Neural progenitor cell (in vitro differentiated cells): Measurements from ENCODE around the gene PPP1R9A. TPM values are rescaled to one million over a fixed set of nuclear protein-coding genes. Genes with fewer than 3 reads are reported as not detected.

Source experiments
- DNase-seq: peaks from one replicate; pipeline ENCODE4 v3.0.0-alpha.2; 2016; ENCODE audit warnings: low spot score
- H2AFZ ChIP-seq: fragments of 200-600 bp; sonication (generic); replicated peaks from 2 replicates; pipeline ENCODE4 v1.6.1; 2016; ENCODE audit warnings: antibody characterized with exemption
- H3F3A ChIP-seq: fragments of 200-600 bp; sonication (generic); 2 replicates; pipeline ENCODE4 v1.6.1; 2016; ENCODE audit warnings: antibody characterized with exemption, low read depth
- H3K27ac ChIP-seq: fragments of 200-600 bp; sonication (generic); 2 replicates; pipeline ENCODE4 v1.5.1; 2016; ENCODE audit warnings: mild to moderate bottlenecking
- H3K27me3 ChIP-seq: fragments of 200-600 bp; sonication (generic); 2 replicates; pipeline ENCODE4 v1.6.1; 2016; ENCODE audit warnings: mild to moderate bottlenecking, moderate library complexity
- H3K36me3 ChIP-seq: fragments of 200-600 bp; sonication (generic); 2 replicates; pipeline ENCODE4 v1.5.1; 2016
- H3K4me1 ChIP-seq: fragments of 200-600 bp; sonication (generic); 2 replicates; pipeline ENCODE4 v1.6.1; 2016; ENCODE audit warnings: mixed run types
- H3K4me2 ChIP-seq: fragments of 200-600 bp; sonication (generic); 2 replicates; pipeline ENCODE4 v1.6.1; 2016
- H3K4me3 ChIP-seq: fragments of 200-600 bp; sonication (generic); 2 replicates; pipeline ENCODE4 v1.5.1; 2016
- H3K79me2 ChIP-seq: fragments of 200-600 bp; sonication (generic); 2 replicates; pipeline ENCODE4 v1.6.1; 2016; ENCODE audit warnings: low read depth
- H3K9ac ChIP-seq: fragments of 200-600 bp; sonication (generic); 2 replicates; pipeline ENCODE4 v1.6.1; 2016
- H3K9me3 ChIP-seq: fragments of 200-600 bp; sonication (generic); 2 replicates; pipeline ENCODE4 v1.5.1; 2016; ENCODE audit warnings: low read depth
- H4K20me1 ChIP-seq: fragments of 200-600 bp; sonication (generic); 2 replicates; pipeline ENCODE4 v1.6.1; 2016; ENCODE audit warnings: low read depth
- H3K27ac Mint-ChIP-seq: 3 replicates; pipeline ENCODE4 v1.8.0; 2021; ENCODE audit warnings: mixed read lengths
- H3K27me3 Mint-ChIP-seq: 2 replicates; pipeline ENCODE4 v1.8.0; 2022; ENCODE audit warnings: low read depth, mild to moderate bottlenecking, inconsistent platforms, moderate library complexity, mixed read lengths; ENCODE audit not compliant: insufficient read depth
- H3K36me3 Mint-ChIP-seq: 3 replicates; pipeline ENCODE4 v1.8.0; 2021; ENCODE audit warnings: mixed read lengths
- H3K4me1 Mint-ChIP-seq: 3 replicates; pipeline ENCODE4 v1.8.0; 2021; ENCODE audit warnings: mixed read lengths
- H3K4me3 Mint-ChIP-seq: 3 replicates; pipeline ENCODE4 v1.8.0; 2021; ENCODE audit warnings: mild to moderate bottlenecking, moderate library complexity, mixed read lengths
- H3K9me3 Mint-ChIP-seq: 3 replicates; pipeline ENCODE4 v1.8.0; 2020; ENCODE audit warnings: mixed read lengths
- CTCF ChIP-seq: fragments of 200-600 bp; sonication (generic); IDR thresholded peaks from 2 replicates; pipeline ENCODE4 v1.5.1; 2017; ENCODE audit warnings: antibody characterized with exemption, mild to moderate bottlenecking
- EZH2 ChIP-seq: fragments of 200-600 bp; sonication (generic); IDR thresholded peaks from 2 replicates; pipeline ENCODE4 v1.6.1; 2017; ENCODE audit warnings: antibody characterized with exemption, mild to moderate bottlenecking, moderate library complexity
- EZH2phosphoT487 ChIP-seq: fragments of 200-600 bp; sonication (generic); IDR thresholded peaks from 2 replicates; pipeline ENCODE4 v1.6.1; 2017; ENCODE audit warnings: antibody characterized with exemption
- total RNA-seq: library from RNA; depleted of rRNA; stranded (reverse); fragments of >200 nt; gene quantifications from 2 replicates; pipeline ENCODE4 v1.2.3, GENCODE V29; 2015; ENCODE audit warnings: low replicate concordance

The PPP1R9A gene
- total RNA-seq, 1 donor from 2014 or later = 40.7 TPM

- Histone ChIP-seq H3K4me2 (peak overlapping the region; percentile 98), H3K4me1 (peaks cover 40% of the 10 kb centered on the region), H3K9me3 (no peaks in the 10 kb centered on the region), H4K20me1 (no peaks in the 10 kb centered on the region), H3K27me3 (no peaks in the 10 kb centered on the region), H3K79me2 (peaks cover 41% of the 10 kb centered on the region), H3K9ac (peak overlapping the region; percentile 5), H2AFZ (peak overlapping the region; percentile 59), H3K4me3 (peak overlapping the region; percentile 63), H3K36me3 (no peaks in the 10 kb centered on the region), H3F3A (peaks cover 44% of the 10 kb centered on the region), H3K27ac (peak overlapping the region; percentile 93)
- peak overlapping the region; percentile 93 for H3K4me3 Mint-ChIP-seq
- peaks cover 40% of the 10 kb centered on the region for H3K4me1 Mint-ChIP-seq
- TF ChIP-seq EZH2phosphoT487 (no peak), CTCF (no peak)
- H3K27ac Mint-ChIP-seq = peak overlapping the region; percentile 99
- no peaks in the 10 kb centered on the region for H3K9me3 Mint-ChIP-seq
- H3K36me3 Mint-ChIP-seq = peaks cover 22% of the 10 kb centered on the region
- peaks cover 2% of the 10 kb centered on the region for H3K27me3 Mint-ChIP-seq
- peak; percentile 80 for DNase-seq
These were observed 473 bp downstream of the PPP1R9A start for GRCh38 chr7:94907811-94908322.

GRCh38 chr7:94908323-94909178 lies 1.2 kb downstream of the PPP1R9A start:
- Histone ChIP-seq H3K4me1 (peaks cover 47% of the 10 kb centered on the region), H2AFZ (peak overlapping the region; percentile 59), H4K20me1 (no peaks in the 10 kb centered on the region), H3K79me2 (peaks cover 48% of the 10 kb centered on the region), H3K4me3 (peak overlapping the region; percentile 63), H3K4me2 (peak overlapping the region; percentile 98), H3F3A (peaks cover 45% of the 10 kb centered on the region), H3K27ac (peak overlapping the region; percentile 93), H3K36me3 (no peaks in the 10 kb centered on the region), H3K9me3 (no peaks in the 10 kb centered on the region), H3K9ac (peak overlapping the region; percentile 50), H3K27me3 (no peaks in the 10 kb centered on the region)
- TF ChIP-seq EZH2 = no peak
- no peak for TF ChIP-seq EZH2phosphoT487
- no peak for TF ChIP-seq CTCF
- peak overlapping the region; percentile 99 for H3K27ac Mint-ChIP-seq
- H3K36me3 Mint-ChIP-seq = peaks cover 23% of the 10 kb centered on the region
- peaks cover 2% of the 10 kb centered on the region for H3K27me3 Mint-ChIP-seq
- DNase-seq = peak; percentile 83
- H3K4me1 Mint-ChIP-seq = peaks cover 45% of the 10 kb centered on the region
- peak overlapping the region; percentile 93 for H3K4me3 Mint-ChIP-seq
- no peaks in the 10 kb centered on the region for H3K9me3 Mint-ChIP-seq

- H3K79me2 ChIP-seq = peaks cover 54% of the 10 kb centered on the region
These were observed 1.7 kb downstream of the PPP1R9A start for GRCh38 chr7:94909179-94909466.

More at GRCh38 chr7:94909179-94909466, 1.7 kb downstream of the PPP1R9A start:
- Histone ChIP-seq H3K9ac (peak overlapping the region; percentile 50), H3F3A (peaks cover 45% of the 10 kb centered on the region), H3K4me2 (peak overlapping the region; percentile 98), H4K20me1 (no peaks in the 10 kb centered on the region), H3K4me3 (peak overlapping the region; percentile 63), H2AFZ (peak overlapping the region; percentile 59), H3K27ac (peak overlapping the region; percentile 93), H3K4me1 (peaks cover 53% of the 10 kb centered on the region), H3K36me3 (no peaks in the 10 kb centered on the region), H3K27me3 (no peaks in the 10 kb centered on the region), H3K9me3 (no peaks in the 10 kb centered on the region)
- peaks cover 23% of the 10 kb centered on the region for H3K36me3 Mint-ChIP-seq
- peak overlapping the region; percentile 99 for H3K27ac Mint-ChIP-seq
- no peaks in the 10 kb centered on the region for H3K9me3 Mint-ChIP-seq
- H3K4me3 Mint-ChIP-seq = peak overlapping the region; percentile 93
- DNase-seq = no peak
- TF ChIP-seq EZH2 (no peak), CTCF (no peak), EZH2phosphoT487 (no peak)
- peaks cover 48% of the 10 kb centered on the region for H3K4me1 Mint-ChIP-seq
- H3K27me3 Mint-ChIP-seq = peaks cover 2% of the 10 kb centered on the region
